Measurements from ENCODE around the gene SCFD2. TPM values are rescaled to one million over a fixed set of nuclear protein-coding genes. Genes with fewer than 3 reads are reported as not detected.
"Not testable (repeated sequence)": the region's sequence is repeated elsewhere in the genome, so short reads cannot be mapped to it uniquely, and the experiment has no call there.

Gene SCFD2
- total RNA-seq = 18.6 and 19.8 TPM in 2 replicates
- long read RNA-seq, partial matches to known transcripts = 6 of 11 reads
- long read RNA-seq, other reads (novel, unspliced or antisense) = 5 of 11 reads

- no peaks in the 10 kb centered on the region for H3K9me3 Mint-ChIP-seq
- H3K27me3 Mint-ChIP-seq (ENCODE audit: low read depth) = peaks cover 40% of the 10 kb centered on the region
- H3K4me1 Mint-ChIP-seq = peaks cover 41% of the 10 kb centered on the region
- H3K36me3 Mint-ChIP-seq (ENCODE audit: low read depth) = no peaks in the 10 kb centered on the region
- DNase-seq (ENCODE audit: low read depth, low spot score) = peak; percentile 90
- H3K4me3 Mint-ChIP-seq = peak within 1 kb of the TSS; percentile 95
- no peak for TF ChIP-seq CTCF (conservative IDR thresholded peaks at IDR 0.05)
- peak within 1 kb of the TSS; percentile 76 for H3K27ac Mint-ChIP-seq (ENCODE audit: unreplicated experiment)
These were observed at the start of gene SCFD2 for GRCh38 chr4:53365486-53366300. SCFD2 (minus strand) TSS chr4:53366061.

- H3K4me3 Mint-ChIP-seq; DNase-seq (ENCODE audit: low read depth, low spot score); H3K27me3 Mint-ChIP-seq (ENCODE audit: low read depth); H3K27ac Mint-ChIP-seq (ENCODE audit: unreplicated experiment); H3K4me1 Mint-ChIP-seq: not testable (repeated sequence)
- Mint-ChIP-seq H3K9me3 (peaks cover 11% of the 10 kb centered on the region), H3K36me3 (ENCODE audit: low read depth) (peaks cover 44% of the 10 kb centered on the region)
These were observed 43.6 kb upstream of the SCFD2 start for GRCh38 chr4:53409479-53409878.

GRCh38 chr4:53380221-53380620 is 14.4 kb upstream of the SCFD2 start:
- Mint-ChIP-seq H3K27ac (ENCODE audit: unreplicated experiment) (no peak overlapping the region), H3K9me3 (no peaks in the 10 kb centered on the region), H3K36me3 (ENCODE audit: low read depth) (peaks cover 3% of the 10 kb centered on the region), H3K27me3 (ENCODE audit: low read depth) (peaks cover 18% of the 10 kb centered on the region), H3K4me3 (no peak overlapping the region), H3K4me1 (peaks cover 32% of the 10 kb centered on the region)
- TF ChIP-seq CTCF (conservative IDR thresholded peaks at IDR 0.05) = no peak
- DNase-seq (ENCODE audit: low read depth, low spot score) = no peak

- peaks cover 32% of the 10 kb centered on the region for H3K4me1 Mint-ChIP-seq
- H3K27me3 Mint-ChIP-seq (ENCODE audit: low read depth) = peaks cover 38% of the 10 kb centered on the region
- no peaks in the 10 kb centered on the region for H3K36me3 Mint-ChIP-seq (ENCODE audit: low read depth)
- TF ChIP-seq CTCF (conservative IDR thresholded peaks at IDR 0.05) = no peak
- DNase-seq (ENCODE audit: low read depth, low spot score) = no peak
- no peaks in the 10 kb centered on the region for H3K9me3 Mint-ChIP-seq
- H3K27ac Mint-ChIP-seq (ENCODE audit: unreplicated experiment) = peak overlapping the region; percentile 79
- peak overlapping the region; percentile 99 for H3K4me3 Mint-ChIP-seq
These were observed 12.3 kb upstream of the SCFD2 start for GRCh38 chr4:53378171-53378482.

GRCh38 chr4:53377319-53378170 is 11.7 kb upstream of the SCFD2 start, which contains the start of gene FIP1L1:
FIP1L1 (plus strand) TSS chr4:53377641; CDS start chr4:53377839, 198 bp downstream.
- TF ChIP-seq CTCF (conservative IDR thresholded peaks at IDR 0.05) = no peak
- H3K27me3 Mint-ChIP-seq (ENCODE audit: low read depth) = peaks cover 44% of the 10 kb centered on the region
- H3K9me3 Mint-ChIP-seq = no peaks in the 10 kb centered on the region
- H3K27ac Mint-ChIP-seq (ENCODE audit: unreplicated experiment) = peak within 1 kb of the TSS; percentile 99
- peak within 1 kb of the TSS; percentile 99 for H3K4me3 Mint-ChIP-seq
- peak; percentile 90 for DNase-seq (ENCODE audit: low read depth, low spot score)
- peaks cover 32% of the 10 kb centered on the region for H3K4me1 Mint-ChIP-seq
- H3K36me3 Mint-ChIP-seq (ENCODE audit: low read depth) = no peaks in the 10 kb centered on the region
